GM06990 (cell line): Measurements from ENCODE around the gene RAB40C.

Source experiments
- DNase-seq: peaks from one replicate; pipeline ENCODE4 v3.0.0-alpha.2; 2011; ENCODE audit not compliant: insufficient read length; ENCODE audit errors: extremely low read depth
- H3K27me3 ChIP-seq: replicated peaks from 2 replicates; pipeline ENCODE4 v1.6.0; 2011; ENCODE audit warnings: low read length; ENCODE audit not compliant: control insufficient read depth, insufficient read depth
- H3K36me3 ChIP-seq: 2 replicates; pipeline ENCODE4 v1.5.1; 2011; ENCODE audit warnings: low read length; ENCODE audit not compliant: control insufficient read depth, insufficient read depth
- H3K4me3 ChIP-seq: replicated peaks from 2 replicates; pipeline ENCODE4 v1.5.1; 2011; ENCODE audit warnings: low read depth, mild to moderate bottlenecking, control low read depth, low read length
- TF ChIP-seq, protein P1 (sequence below): IDR thresholded peaks from 2 replicates; pipeline ENCODE4 v1.5.1; 2011; ENCODE audit warnings: low read length, control low read depth, mild to moderate bottlenecking, inconsistent platforms; ENCODE audit not compliant: insufficient read depth, poor library complexity, severe bottlenecking

RAB40C gene

DNA sequence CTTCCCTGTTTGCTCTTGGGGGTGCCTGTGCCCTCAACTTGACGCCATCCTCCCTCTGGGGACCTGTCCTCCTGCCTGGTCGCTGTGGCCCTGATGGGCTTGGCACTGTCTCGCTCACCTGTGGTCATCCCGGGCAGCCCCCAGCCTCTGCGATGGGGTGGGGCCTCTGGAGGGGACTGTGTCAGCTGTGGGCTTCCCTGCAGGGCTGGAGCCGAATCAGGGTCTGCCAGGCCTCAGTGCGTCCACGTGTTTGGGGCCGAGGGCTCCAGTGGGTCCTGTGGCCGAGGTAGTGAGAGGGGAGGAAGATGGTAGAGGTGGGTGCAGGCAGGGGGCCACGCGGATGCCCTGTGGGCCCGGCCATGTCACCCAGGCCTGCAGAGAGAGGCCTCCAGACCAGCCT, 12.1 kb upstream of the RAB40C start:
- DNase-seq, result no peak
- H3K4me3 ChIP-seq, result no peak overlapping the region
- no peaks in the 10 kb centered on the region for H3K27me3 ChIP-seq
- peaks cover 5% of the 10 kb centered on the region for H3K36me3 ChIP-seq
- TF ChIP-seq, protein P1, sequence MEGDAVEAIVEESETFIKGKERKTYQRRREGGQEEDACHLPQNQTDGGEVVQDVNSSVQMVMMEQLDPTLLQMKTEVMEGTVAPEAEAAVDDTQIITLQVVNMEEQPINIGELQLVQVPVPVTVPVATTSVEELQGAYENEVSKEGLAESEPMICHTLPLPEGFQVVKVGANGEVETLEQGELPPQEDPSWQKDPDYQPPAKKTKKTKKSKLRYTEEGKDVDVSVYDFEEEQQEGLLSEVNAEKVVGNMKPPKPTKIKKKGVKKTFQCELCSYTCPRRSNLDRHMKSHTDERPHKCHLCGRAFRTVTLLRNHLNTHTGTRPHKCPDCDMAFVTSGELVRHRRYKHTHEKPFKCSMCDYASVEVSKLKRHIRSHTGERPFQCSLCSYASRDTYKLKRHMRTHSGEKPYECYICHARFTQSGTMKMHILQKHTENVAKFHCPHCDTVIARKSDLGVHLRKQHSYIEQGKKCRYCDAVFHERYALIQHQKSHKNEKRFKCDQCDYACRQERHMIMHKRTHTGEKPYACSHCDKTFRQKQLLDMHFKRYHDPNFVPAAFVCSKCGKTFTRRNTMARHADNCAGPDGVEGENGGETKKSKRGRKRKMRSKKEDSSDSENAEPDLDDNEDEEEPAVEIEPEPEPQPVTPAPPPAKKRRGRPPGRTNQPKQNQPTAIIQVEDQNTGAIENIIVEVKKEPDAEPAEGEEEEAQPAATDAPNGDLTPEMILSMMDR, result no peak

DNA sequence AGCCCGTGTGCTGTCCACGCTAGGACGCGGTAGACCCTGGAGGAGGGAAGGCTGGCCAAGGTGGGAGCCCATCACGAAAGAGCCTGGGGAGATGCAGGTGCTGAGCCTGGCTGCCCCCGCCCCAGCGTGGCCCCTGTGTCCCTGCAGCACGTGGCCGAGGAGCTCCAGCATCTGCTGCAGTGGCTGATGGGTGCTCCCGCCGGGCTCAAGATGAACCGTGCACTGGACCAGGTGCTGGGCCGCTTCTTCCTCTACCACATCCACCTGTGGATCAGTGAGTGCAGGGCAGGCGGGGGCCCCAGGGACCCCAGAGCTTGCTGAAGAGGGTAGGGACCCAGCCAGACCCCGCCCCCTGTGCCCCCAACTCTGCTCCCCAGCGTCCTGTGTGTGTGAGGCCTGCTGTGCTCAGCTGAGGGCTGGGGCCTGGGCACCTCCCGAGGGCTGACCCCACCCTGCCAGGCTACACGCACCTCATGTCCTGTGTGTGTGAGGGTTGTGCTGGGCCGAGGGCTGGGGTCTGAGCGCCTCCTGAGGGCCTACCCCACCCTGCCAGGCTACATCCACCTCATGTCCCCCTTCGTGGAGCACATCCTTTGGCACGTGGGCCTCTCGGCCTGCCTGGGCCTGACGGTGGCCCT, 11.5 kb upstream of the RAB40C start:
- Histone ChIP-seq H3K36me3 (peaks cover 5% of the 10 kb centered on the region), H3K27me3 (no peaks in the 10 kb centered on the region), H3K4me3 (no peak overlapping the region)

DNA sequence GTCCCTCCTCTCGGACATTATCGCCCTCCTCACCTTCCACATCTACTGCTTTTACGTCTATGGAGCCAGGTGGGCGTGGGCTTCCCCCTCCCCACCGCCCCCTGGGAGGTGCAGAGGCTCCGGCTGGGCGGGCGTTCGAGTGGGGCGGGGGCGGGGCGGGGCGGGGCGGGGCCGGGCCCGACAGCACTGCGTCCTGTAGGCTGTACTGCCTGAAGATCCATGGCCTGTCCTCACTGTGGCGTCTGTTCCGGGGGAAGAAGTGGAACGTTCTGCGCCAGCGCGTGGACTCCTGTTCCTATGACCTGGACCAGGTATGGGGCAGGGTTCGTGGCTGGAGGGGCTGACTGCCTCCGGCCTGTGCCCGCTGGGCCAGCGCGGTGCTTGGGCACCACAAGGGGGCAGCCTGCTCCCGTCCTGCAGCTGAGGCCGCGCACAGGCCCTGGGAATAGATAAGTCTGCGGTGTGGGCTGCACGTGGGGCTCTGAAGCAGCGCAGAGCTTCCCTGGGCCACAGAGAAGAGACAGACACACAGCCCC, 10.9 kb upstream of the RAB40C start:
- peak; percentile 78 for DNase-seq

More for the DNA sequence above, 11.5 kb upstream of the RAB40C start:
- TF ChIP-seq, protein P1, result no peak
- no peak for DNase-seq

DNA sequence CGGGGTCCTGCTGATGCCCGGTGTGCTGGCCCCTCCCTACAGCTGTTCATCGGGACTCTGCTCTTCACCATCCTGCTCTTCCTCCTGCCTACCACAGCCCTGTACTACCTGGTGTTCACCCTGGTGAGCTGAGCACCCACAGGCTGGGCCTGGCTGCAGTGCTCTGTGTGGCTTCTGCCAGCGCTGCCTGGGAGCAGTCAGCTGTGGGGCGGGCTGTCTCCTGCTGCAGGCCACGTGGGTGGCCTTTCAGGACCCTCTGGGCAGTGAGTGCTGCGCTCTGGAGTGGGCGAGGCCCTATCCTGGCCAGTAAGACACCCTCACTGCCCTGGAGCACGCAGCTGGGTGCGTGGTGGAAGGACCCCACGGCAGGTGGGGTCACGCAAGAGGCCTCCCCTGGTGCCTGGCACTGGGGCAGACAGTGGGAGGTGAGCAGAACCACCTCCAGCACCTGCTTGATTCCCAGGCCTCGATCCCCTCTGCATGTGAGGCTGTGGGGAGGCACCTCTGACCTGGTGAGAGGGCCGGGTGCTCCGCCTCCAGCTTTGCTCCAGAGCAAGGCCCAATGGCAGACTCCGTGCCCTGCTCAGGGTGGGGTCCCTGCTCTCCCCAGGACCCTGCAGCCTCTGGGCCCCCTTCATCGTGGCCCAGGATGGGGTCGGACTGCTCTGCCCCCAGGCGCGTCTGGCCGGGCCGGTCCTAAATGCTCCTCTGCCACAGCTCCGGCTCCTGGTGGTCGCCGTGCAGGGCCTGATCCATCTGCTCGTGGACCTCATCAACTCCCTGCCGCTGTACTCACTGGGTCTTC, 9.5 kb upstream of the RAB40C start:
- no peak for DNase-seq
- no peaks in the 10 kb centered on the region for H3K27me3 ChIP-seq
- H3K36me3 ChIP-seq, result no peaks in the 10 kb centered on the region; the same call in 1 of the 2 replicates
- no peak overlapping the region for H3K4me3 ChIP-seq
- TF ChIP-seq, protein P1, result no peak

More for the DNA sequence above, 10.9 kb upstream of the RAB40C start:
- TF ChIP-seq, protein P1, result peak; percentile 97
- Histone ChIP-seq H3K36me3 (peaks cover 5% of the 10 kb centered on the region), H3K4me3 (peak overlapping the region; percentile 15; the same call in 1 of the 2 replicates), H3K27me3 (no peaks in the 10 kb centered on the region)

DNA sequence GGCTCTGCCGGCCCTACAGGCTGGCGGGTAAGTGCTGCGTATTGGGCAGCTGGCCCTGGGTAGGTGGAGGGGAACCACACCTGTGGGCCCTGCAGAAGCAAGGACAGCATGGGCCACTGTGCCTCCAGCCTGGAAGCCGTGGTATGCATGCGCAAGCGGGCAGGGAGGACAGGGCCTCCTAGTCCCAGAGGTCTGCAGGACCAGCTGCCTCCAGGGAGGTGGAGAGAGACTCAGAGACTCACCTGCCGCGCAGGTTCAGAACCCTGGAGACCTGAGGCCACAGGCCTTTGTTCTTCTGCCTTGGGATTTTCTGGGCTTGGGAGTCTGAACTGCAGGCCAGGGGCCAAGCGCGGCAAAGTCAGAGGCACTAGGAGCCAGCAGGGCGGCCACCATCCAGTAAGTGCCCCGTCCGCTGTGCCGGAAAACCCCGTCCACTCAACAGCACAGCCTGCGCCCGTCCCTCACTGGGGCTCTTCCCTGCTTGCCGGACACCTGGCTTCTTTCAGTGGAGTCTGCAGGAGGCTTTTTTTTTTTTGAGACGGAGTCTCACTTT, 8.8 kb upstream of the RAB40C start:
- no peaks in the 10 kb centered on the region for H3K27me3 ChIP-seq
- TF ChIP-seq, protein P1, result no peak
- H3K4me3 ChIP-seq, result no peak overlapping the region
- no peak for DNase-seq
- no peaks in the 10 kb centered on the region; the same call in 1 of the 2 replicates for H3K36me3 ChIP-seq
